AG04449 (cell line): ENCODE results near the gene PBRM1.

ENCODE experiments used
- CTCF ChIA-PET: fragments of 350-600 bp; formaldehyde crosslinking; extraction: SDS; loops from one replicate; lab custom pipeline; 2021; ENCODE audit warnings: antibody characterized with exemption; lab: Yijun Ruan, JAX
- POLR2A ChIA-PET: fragments of 400-600, 350-600 bp; formaldehyde crosslinking; extraction: SDS; loops from one replicate; lab custom pipeline; 2020; ENCODE audit warnings: antibody characterized with exemption, inconsistent platforms; lab: Yijun Ruan, JAX
- DNase-seq: peaks from one replicate; pipeline ENCODE4 v3.0.0-alpha.2; 2010; ENCODE audit warnings: low read depth, low spot score
- H3K4me3 ChIP-seq: 2 replicates; pipeline ENCODE4 v1.5.1; 2011; ENCODE audit warnings: low read depth, mild to moderate bottlenecking, control low read depth, low read length
- TF ChIP-seq, protein P1 (sequence below): IDR thresholded peaks from one replicate; pipeline ENCODE4 v1.5.1; 2011; ENCODE audit warnings: mild to moderate bottlenecking, moderate library complexity, low read length, control low read depth, inconsistent platforms; ENCODE audit not compliant: insufficient read depth; ENCODE audit errors: missing control alignments

PBRM1 gene

DNA sequence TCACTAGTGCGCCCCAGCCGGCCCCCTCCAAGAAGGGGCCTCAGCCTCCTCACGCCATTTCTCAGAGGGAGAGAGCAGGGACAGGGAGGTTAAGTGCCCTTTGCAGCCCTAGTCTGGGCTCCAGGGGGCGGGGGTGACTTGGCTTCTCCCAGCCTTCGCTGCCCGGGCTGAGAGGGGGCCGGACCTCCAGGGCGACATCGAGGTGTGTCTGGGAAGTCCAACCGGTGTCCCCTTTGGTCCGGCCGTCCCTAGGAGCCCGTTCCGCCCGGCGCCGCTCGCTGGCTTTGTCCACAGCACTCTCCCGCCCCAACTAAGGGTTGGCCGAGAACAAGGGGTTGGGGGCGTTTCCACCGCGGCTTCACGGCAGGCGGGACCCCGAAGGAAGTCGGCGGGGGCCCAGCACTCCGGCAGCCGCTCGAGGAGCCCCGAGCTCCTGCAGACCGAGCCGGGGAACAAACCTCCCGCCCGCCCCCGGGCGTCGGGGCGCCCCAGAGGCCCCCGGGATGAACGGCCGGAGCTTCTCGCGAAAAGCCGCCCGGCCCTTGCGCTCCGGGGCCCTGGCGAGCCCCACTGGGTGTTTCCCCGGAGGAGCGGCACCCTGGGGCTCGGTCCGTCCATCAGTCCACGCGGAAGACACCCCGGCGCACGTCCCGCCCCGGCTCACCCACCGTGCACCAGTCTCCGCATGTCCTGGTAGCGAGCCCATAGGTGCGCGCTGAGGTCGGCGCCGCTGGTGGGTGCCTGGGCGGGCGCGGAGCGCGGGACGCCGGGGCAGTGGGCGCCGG lies 152.7 kb downstream of the PBRM1 start:
- ChIA-PET CTCF (interaction anchor here (1.2 kb wide), 1 partner anchor 63 kb away, joined by 4 read pairs; no protein-coding TSS in a partner anchor), POLR2A (interaction anchor here (1.0 kb wide), 1 partner anchor 35 kb away, joined by 5 read pairs; no protein-coding TSS in a partner anchor)
- H3K4me3 ChIP-seq: peak overlapping the region; percentile 77
- DNase-seq: no peak
- TF ChIP-seq, protein P1, sequence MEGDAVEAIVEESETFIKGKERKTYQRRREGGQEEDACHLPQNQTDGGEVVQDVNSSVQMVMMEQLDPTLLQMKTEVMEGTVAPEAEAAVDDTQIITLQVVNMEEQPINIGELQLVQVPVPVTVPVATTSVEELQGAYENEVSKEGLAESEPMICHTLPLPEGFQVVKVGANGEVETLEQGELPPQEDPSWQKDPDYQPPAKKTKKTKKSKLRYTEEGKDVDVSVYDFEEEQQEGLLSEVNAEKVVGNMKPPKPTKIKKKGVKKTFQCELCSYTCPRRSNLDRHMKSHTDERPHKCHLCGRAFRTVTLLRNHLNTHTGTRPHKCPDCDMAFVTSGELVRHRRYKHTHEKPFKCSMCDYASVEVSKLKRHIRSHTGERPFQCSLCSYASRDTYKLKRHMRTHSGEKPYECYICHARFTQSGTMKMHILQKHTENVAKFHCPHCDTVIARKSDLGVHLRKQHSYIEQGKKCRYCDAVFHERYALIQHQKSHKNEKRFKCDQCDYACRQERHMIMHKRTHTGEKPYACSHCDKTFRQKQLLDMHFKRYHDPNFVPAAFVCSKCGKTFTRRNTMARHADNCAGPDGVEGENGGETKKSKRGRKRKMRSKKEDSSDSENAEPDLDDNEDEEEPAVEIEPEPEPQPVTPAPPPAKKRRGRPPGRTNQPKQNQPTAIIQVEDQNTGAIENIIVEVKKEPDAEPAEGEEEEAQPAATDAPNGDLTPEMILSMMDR: no peak

DNA sequence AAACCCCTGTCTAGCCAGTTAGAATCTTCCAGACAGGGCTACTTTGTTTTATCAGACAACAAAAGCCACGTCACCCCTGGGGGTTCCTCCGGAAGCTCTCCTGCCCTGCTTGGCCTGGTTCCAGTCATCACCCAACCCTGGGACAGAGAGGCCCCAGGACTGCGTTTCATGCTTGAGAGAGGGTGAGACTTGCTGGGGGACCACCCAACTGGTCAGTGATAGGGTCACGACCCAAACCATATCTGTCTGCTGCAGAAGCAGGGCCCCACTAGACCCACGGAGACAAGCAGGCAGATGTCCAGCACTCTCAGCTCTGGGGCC lies 153.2 kb downstream of the PBRM1 start:
- TF ChIP-seq, protein P1: no peak
- no peak for DNase-seq
- ChIA-PET POLR2A (interaction anchor here (1.0 to 1.4 kb wide), 2 partner anchors 34 kb away, joined by 3 to 5 read pairs; no protein-coding TSS in a partner anchor), CTCF (interaction anchor here (1.0 to 1.4 kb wide), 3 partner anchors 60 to 104 kb away, joined by 3 to 4 read pairs (median 4); no protein-coding TSS in a partner anchor)
- H3K4me3 ChIP-seq: peak overlapping the region; percentile 77

DNA sequence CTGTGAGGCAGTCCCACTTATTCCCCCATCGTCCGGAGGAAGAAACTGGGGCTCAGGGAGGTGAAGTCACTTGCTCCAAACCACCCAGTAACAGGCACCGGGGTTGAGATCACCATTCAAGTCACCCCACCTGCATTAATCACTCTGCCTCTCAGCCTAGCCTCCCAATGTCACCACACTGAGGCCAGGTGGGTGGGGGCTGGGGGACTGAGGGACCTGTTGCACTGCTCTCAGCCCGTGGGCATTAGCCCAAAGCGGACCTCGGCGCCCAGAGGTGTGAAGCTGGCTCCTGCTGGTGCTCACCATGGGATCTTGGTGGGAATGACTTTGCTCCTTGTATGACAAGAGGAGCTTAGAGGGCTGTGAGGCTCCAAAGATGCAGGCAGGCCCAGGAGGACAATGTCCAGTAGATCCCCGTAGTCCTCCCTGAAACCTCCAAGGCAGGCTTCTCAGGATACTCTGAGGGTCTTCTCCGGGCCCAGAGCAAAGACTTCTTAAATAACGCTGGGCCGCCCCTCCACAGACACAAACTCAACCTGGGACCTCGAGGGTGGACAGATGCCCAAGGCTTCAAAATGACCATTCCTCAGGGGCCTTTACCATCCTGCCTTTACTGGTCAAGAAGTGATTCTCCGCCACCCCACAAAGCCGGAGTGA lies 153.7 kb downstream of the PBRM1 start:
- TF ChIP-seq, protein P1: no peak
- POLR2A ChIA-PET: interaction anchor here (1.4 kb wide), 1 partner anchor 34 kb away, joined by 3 read pairs; no protein-coding TSS in a partner anchor
- DNase-seq: no peak
- peak overlapping the region; percentile 77 for H3K4me3 ChIP-seq
- CTCF ChIA-PET: interaction anchor here (1.0 to 1.4 kb wide), 3 partner anchors 59 to 103 kb away, joined by 3 to 4 read pairs (median 4); no protein-coding TSS in a partner anchor

DNA sequence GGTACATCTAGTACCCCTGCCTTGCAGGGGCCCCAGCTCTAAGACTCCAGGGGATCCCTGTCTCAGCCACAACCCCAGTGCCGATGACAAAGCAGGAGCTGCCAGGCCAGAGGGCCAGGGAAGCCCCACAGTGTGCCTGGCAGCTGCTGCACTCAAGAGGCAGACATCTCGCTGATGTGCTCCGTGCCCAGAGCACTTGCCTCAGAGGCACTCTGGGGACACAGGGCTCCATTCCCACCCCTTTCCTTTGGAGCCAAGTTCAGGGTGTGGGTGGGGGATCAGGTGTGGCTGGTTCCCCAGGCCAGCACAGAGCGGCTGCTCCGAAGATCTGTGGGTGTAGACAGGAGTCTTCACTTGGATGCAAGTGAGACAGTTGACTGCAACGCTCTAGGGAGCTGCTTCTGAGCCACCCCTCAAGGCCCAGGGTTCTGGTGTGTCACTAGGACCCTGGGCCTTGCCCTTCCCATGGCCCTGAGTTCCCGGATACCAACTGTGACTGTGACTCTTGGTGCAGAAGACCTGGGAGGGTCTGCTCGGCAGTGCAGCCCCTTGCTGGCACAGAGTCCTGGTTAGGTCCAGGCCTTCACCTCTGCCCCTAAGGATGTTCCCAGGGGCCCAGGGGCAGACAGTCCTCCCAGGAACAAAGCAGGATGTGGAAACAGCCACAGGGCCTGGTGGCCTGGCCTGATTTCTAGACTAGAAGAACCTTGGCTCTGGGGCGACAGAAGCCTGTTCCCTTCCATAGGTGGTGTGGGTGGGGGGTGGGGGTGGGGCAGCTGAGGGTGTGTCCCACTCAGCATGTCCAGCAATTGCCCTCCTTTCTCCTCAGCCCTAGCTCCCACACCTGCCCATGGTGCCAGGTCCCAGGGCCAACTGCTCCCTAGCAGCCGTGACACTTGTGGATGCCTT lies 154.5 kb downstream of the PBRM1 start:
- TF ChIP-seq, protein P1: no peak
- ChIA-PET POLR2A (interaction anchor here (1.4 kb wide), 1 partner anchor 33 kb away, joined by 3 read pairs; no protein-coding TSS in a partner anchor), CTCF (interaction anchor here (1.0 to 1.4 kb wide), 3 partner anchors 58 to 102 kb away, joined by 3 to 4 read pairs (median 4); no protein-coding TSS in a partner anchor)
- no peak for DNase-seq
- H3K4me3 ChIP-seq: peak overlapping the region; percentile 77

DNA sequence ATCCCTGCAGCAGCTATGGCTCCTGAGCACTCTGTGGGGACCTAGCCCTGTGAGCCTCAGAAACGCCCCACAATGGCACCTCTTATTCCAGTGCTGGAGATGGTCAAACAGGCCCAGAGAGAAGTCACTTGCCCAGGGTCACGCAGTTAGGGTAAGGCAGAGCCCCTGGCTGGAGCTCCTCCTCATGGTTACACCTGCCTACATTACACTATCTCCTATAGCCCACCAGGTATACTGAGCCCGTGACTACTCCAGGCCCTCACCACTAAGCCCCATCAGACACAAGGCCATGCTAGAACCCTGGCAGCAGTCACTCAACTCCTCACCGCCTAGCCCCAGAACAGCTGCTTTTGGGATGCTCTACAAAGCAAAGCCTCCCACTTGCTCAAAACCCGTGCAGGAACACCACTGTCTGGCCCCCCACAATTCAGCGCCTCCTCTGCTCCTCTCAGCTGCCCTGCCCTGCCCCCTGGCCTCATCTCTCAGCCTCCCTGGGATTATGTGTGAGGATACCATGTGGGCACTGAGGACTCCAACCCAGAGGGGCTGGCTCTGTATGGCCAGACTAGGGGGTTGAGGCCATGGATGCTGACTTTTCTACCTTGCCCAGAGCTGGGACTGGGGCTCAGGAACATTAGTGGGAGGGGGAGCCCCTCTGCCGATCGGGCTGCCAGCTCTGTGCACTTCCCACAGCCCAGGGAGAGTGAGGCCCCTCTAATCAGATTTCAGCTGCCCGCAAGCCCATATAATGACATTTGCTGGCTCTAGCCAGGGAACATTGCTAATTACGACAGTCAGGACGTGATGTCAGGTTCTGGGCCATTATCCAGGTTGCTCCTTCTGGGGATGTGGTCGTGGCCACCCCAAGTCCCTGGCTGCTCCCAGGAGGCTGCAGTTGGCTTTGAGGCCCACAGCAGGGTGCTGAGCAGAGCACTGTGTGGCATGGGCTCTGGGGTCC lies 156.1 kb downstream of the PBRM1 start:
- DNase-seq: no peak
- ChIA-PET CTCF (interaction anchor here (0.8 kb wide), 1 partner anchor 11 kb away, joined by 3 read pairs; no protein-coding TSS in a partner anchor), POLR2A (no interaction called here)
- no peak overlapping the region for H3K4me3 ChIP-seq
- TF ChIP-seq, protein P1: no peak
